ENCODE measurements around the gene GPBAR1. TPM values are rescaled to one million over a fixed set of nuclear protein-coding genes. Genes with fewer than 3 reads are reported as not detected.

The GPBAR1 gene
- total and polyA plus RNA-seq, 2 experiments from 2014 or later, result 0.44 TPM; not detected in 1

DNA sequence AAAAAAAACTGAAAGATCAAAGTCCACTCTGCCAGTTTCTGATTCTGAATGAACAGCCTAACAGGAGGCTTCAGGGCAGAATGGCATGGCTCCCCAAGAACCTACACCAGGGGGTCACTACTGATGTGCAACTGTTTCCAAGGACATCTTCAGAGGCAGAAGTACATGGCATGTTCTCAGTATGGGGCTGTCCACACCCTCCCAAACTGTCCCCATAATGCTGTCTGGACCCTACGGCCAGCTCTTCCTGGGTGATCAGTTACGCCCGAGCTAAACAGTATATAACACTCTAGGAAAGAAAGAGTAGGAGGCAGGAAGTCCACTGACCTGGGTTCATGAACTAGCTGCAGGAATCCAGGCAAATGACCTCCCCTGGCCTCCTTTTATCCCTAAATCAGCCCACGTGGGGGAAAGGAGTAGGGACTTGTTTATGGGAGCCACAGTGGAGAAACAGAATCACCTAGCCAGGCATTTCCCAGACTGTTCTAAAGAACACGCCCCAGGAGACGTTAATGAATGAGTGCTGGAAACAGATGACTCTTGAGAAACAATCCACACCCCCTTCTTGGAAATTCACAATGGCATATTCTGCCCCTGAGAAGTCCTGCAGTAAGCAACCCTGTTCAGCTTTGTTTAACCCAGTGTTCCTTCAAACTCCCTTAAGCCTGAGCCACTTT lies 29.0 kb downstream of the GPBAR1 start:
- Histone ChIP-seq H3K9me2 (ENCODE audit: insufficient read depth) (no peaks in the 10 kb centered on the region), H3K36me3 (ENCODE audit: insufficient read depth) (no peaks in the 10 kb centered on the region), H4K20me1 (replicated peaks; ENCODE audit: insufficient read depth) (no peaks in the 10 kb centered on the region), H3K27me3 (ENCODE audit: insufficient read depth) (peaks cover 5% of the 10 kb centered on the region; the same call in 1 of the 2 replicates), H3F3A (replicated peaks; ENCODE audit: low read depth) (no peaks in the 10 kb centered on the region), H2AFZ (no peak overlapping the region), H3K4me2 (no peak overlapping the region), H3K79me2 (replicated peaks; ENCODE audit: insufficient read depth) (no peaks in the 10 kb centered on the region), H3K4me3 (no peak overlapping the region), H3K27ac (ENCODE audit: low read depth) (no peak overlapping the region), H3K4me1 (ENCODE audit: insufficient read depth) (peaks cover 25% of the 10 kb centered on the region)
- H3K27ac Mint-ChIP-seq, result no peak overlapping the region
- H3K4me3 Mint-ChIP-seq, result no peak overlapping the region
- ATAC-seq (no peak), DNase-seq (ENCODE audit: low spot score) (no peak)
- H3K27me3 Mint-ChIP-seq (ENCODE audit: insufficient read depth, low read depth, poor library complexity), result peaks cover 19% of the 10 kb centered on the region
- TF ChIP-seq, protein P1, sequence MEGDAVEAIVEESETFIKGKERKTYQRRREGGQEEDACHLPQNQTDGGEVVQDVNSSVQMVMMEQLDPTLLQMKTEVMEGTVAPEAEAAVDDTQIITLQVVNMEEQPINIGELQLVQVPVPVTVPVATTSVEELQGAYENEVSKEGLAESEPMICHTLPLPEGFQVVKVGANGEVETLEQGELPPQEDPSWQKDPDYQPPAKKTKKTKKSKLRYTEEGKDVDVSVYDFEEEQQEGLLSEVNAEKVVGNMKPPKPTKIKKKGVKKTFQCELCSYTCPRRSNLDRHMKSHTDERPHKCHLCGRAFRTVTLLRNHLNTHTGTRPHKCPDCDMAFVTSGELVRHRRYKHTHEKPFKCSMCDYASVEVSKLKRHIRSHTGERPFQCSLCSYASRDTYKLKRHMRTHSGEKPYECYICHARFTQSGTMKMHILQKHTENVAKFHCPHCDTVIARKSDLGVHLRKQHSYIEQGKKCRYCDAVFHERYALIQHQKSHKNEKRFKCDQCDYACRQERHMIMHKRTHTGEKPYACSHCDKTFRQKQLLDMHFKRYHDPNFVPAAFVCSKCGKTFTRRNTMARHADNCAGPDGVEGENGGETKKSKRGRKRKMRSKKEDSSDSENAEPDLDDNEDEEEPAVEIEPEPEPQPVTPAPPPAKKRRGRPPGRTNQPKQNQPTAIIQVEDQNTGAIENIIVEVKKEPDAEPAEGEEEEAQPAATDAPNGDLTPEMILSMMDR (conservative IDR thresholded peaks at IDR 0.05; ENCODE audit: low read depth in 2 of 2), result no peak
- TF ChIP-seq, protein P2, sequence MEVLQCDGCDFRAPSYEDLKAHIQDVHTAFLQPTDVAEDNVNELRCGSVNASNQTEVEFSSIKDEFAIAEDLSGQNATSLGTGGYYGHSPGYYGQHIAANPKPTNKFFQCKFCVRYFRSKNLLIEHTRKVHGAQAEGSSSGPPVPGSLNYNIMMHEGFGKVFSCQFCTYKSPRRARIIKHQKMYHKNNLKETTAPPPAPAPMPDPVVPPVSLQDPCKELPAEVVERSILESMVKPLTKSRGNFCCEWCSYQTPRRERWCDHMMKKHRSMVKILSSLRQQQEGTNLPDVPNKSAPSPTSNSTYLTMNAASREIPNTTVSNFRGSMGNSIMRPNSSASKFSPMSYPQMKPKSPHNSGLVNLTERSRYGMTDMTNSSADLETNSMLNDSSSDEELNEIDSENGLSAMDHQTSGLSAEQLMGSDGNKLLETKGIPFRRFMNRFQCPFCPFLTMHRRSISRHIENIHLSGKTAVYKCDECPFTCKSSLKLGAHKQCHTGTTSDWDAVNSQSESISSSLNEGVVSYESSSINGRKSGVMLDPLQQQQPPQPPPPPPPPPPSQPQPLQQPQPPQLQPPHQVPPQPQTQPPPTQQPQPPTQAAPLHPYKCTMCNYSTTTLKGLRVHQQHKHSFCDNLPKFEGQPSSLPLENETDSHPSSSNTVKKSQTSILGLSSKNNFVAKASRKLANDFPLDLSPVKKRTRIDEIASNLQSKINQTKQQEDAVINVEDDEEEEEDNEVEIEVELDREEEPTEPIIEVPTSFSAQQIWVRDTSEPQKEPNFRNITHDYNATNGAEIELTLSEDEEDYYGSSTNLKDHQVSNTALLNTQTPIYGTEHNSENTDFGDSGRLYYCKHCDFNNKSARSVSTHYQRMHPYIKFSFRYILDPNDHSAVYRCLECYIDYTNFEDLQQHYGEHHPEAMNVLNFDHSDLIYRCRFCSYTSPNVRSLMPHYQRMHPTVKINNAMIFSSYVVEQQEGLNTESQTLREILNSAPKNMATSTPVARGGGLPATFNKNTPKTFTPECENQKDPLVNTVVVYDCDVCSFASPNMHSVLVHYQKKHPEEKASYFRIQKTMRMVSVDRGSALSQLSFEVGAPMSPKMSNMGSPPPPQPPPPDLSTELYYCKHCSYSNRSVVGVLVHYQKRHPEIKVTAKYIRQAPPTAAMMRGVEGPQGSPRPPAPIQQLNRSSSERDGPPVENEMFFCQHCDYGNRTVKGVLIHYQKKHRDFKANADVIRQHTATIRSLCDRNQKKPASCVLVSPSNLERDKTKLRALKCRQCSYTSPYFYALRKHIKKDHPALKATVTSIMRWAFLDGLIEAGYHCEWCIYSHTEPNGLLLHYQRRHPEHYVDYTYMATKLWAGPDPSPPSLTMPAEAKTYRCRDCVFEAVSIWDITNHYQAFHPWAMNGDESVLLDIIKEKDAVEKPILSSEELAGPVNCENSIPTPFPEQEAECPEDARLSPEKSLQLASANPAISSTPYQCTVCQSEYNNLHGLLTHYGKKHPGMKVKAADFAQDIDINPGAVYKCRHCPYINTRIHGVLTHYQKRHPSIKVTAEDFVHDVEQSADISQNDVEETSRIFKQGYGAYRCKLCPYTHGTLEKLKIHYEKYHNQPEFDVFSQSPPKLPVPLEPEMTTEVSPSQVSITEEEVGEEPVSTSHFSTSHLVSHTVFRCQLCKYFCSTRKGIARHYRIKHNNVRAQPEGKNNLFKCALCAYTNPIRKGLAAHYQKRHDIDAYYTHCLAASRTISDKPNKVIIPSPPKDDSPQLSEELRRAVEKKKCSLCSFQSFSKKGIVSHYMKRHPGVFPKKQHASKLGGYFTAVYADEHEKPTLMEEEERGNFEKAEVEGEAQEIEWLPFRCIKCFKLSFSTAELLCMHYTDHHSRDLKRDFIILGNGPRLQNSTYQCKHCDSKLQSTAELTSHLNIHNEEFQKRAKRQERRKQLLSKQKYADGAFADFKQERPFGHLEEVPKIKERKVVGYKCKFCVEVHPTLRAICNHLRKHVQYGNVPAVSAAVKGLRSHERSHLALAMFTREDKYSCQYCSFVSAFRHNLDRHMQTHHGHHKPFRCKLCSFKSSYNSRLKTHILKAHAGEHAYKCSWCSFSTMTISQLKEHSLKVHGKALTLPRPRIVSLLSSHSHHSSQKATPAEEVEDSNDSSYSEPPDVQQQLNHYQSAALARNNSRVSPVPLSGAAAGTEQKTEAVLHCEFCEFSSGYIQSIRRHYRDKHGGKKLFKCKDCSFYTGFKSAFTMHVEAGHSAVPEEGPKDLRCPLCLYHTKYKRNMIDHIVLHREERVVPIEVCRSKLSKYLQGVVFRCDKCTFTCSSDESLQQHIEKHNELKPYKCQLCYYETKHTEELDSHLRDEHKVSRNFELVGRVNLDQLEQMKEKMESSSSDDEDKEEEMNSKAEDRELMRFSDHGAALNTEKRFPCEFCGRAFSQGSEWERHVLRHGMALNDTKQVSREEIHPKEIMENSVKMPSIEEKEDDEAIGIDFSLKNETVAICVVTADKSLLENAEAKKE (CRISPR knock-in tag; IDR thresholded peaks at IDR 0.05), result no peak
- no peak for TF ChIP-seq ZNF114 (CRISPR knock-in tag; IDR thresholded peaks at IDR 0.05)
- no peak for TF ChIP-seq POLR2AphosphoS5 (IDR thresholded peaks at IDR 0.05; ENCODE audit: low read depth)
- no peak for TF ChIP-seq ZNF331 (CRISPR knock-in tag; IDR thresholded peaks at IDR 0.05; ENCODE audit: low read depth)
- TF ChIP-seq NANOG (IDR thresholded peaks at IDR 0.05; ENCODE audit: borderline replicate concordance), result no peak
- TF ChIP-seq EZH2 (IDR thresholded peaks at IDR 0.05; ENCODE audit: low read depth, unreplicated experiment), result no peak
- no peak for TF ChIP-seq STAT1 (IDR thresholded peaks at IDR 0.05; ENCODE audit: unreplicated experiment)
- TF ChIP-seq, protein P3, sequence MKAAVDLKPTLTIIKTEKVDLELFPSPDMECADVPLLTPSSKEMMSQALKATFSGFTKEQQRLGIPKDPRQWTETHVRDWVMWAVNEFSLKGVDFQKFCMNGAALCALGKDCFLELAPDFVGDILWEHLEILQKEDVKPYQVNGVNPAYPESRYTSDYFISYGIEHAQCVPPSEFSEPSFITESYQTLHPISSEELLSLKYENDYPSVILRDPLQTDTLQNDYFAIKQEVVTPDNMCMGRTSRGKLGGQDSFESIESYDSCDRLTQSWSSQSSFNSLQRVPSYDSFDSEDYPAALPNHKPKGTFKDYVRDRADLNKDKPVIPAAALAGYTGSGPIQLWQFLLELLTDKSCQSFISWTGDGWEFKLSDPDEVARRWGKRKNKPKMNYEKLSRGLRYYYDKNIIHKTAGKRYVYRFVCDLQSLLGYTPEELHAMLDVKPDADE (IDR thresholded peaks at IDR 0.05), result no peak
- TF ChIP-seq, protein P4, sequence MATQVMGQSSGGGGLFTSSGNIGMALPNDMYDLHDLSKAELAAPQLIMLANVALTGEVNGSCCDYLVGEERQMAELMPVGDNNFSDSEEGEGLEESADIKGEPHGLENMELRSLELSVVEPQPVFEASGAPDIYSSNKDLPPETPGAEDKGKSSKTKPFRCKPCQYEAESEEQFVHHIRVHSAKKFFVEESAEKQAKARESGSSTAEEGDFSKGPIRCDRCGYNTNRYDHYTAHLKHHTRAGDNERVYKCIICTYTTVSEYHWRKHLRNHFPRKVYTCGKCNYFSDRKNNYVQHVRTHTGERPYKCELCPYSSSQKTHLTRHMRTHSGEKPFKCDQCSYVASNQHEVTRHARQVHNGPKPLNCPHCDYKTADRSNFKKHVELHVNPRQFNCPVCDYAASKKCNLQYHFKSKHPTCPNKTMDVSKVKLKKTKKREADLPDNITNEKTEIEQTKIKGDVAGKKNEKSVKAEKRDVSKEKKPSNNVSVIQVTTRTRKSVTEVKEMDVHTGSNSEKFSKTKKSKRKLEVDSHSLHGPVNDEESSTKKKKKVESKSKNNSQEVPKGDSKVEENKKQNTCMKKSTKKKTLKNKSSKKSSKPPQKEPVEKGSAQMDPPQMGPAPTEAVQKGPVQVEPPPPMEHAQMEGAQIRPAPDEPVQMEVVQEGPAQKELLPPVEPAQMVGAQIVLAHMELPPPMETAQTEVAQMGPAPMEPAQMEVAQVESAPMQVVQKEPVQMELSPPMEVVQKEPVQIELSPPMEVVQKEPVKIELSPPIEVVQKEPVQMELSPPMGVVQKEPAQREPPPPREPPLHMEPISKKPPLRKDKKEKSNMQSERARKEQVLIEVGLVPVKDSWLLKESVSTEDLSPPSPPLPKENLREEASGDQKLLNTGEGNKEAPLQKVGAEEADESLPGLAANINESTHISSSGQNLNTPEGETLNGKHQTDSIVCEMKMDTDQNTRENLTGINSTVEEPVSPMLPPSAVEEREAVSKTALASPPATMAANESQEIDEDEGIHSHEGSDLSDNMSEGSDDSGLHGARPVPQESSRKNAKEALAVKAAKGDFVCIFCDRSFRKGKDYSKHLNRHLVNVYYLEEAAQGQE (IDR thresholded peaks at IDR 0.05; ENCODE audit: unreplicated experiment), result no peak
- H3K9me3 Mint-ChIP-seq, result no peaks in the 10 kb centered on the region
- peaks cover 46% of the 10 kb centered on the region for H3K4me1 Mint-ChIP-seq
- H3K36me3 Mint-ChIP-seq (ENCODE audit: low read depth), result no peaks in the 10 kb centered on the region
